Measurements from ENCODE around the gene INHBA. TPM values are rescaled to one million over a fixed set of nuclear protein-coding genes. Genes with fewer than 3 reads are reported as not detected.

The INHBA gene
- total RNA-seq, 2 donors from 2014 or later = not detected

DNA sequence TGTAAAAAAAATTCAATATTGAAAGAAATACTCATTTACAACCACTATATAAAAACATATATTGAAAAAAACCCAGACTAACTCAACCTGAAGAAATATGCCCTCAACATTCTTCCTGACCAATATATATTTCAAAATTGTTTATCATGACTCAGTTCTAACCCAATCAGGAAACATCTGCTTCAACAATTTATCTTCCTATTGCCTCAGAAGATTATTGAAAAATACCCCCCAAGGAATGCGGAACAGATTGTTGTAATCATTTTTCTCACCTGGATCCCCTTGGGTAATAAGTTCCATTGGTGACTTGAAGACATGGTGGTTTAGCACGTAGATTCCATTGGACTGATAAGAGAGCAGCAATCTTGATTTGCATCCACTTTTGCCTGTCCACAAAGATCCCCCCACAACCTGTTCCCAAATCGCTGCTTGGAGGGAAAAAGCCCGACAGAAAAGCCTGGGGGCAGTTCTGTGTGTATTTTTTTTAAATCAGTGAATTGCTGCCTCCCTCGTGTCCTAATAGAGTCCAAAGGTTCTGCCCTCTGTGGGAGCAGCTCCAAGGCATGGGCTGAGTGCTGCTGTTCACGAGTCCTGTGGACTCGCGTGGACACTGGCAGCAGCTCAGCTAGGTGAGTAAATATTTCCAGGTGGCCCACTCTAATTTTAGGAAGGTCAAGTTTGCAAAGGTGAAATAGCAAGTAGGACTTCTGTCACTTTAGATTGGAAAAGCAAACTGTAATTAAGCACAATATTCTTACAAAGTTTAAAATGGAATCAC is 5.9 kb upstream of the INHBA start:
- Histone ChIP-seq H3K27ac (ENCODE audit: low read depth, low read length) (no peak overlapping the region), H3K9me3 (ENCODE audit: control insufficient read depth, low read length) (no peaks in the 10 kb centered on the region), H3K36me3 (ENCODE audit: control insufficient read depth, insufficient read depth, low read length) (no peaks in the 10 kb centered on the region), H3K27me3 (ENCODE audit: control insufficient read depth, insufficient read depth, low read length, poor library complexity, severe bottlenecking) (peaks cover 36% of the 10 kb centered on the region), H3K4me1 (ENCODE audit: control insufficient read depth, insufficient read depth, low read length) (no peaks in the 10 kb centered on the region), H3K4me3 (ENCODE audit: low read length) (no peak overlapping the region), H3K9ac (ENCODE audit: extremely low read depth, low read length, poor library complexity, severe bottlenecking) (no peak overlapping the region)
- Mint-ChIP-seq H3K27me3 (ENCODE audit: insufficient read depth) (peaks cover 35% of the 10 kb centered on the region), H3K36me3 (ENCODE audit: low read depth) (no peaks in the 10 kb centered on the region), H3K4me1 (peaks cover 6% of the 10 kb centered on the region), H3K4me3 (no peak overlapping the region), H3K27ac (no peak overlapping the region), H3K9me3 (no peaks in the 10 kb centered on the region)
- TF ChIP-seq, protein P1, sequence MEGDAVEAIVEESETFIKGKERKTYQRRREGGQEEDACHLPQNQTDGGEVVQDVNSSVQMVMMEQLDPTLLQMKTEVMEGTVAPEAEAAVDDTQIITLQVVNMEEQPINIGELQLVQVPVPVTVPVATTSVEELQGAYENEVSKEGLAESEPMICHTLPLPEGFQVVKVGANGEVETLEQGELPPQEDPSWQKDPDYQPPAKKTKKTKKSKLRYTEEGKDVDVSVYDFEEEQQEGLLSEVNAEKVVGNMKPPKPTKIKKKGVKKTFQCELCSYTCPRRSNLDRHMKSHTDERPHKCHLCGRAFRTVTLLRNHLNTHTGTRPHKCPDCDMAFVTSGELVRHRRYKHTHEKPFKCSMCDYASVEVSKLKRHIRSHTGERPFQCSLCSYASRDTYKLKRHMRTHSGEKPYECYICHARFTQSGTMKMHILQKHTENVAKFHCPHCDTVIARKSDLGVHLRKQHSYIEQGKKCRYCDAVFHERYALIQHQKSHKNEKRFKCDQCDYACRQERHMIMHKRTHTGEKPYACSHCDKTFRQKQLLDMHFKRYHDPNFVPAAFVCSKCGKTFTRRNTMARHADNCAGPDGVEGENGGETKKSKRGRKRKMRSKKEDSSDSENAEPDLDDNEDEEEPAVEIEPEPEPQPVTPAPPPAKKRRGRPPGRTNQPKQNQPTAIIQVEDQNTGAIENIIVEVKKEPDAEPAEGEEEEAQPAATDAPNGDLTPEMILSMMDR (conservative IDR thresholded peaks at IDR 0.05) = no peak
- DNase-seq = no peak
- WGBS, 2 experiments (ENCODE audit: insufficient coverage in 1 of 2, insufficient read length in 1 of 2) = 89 to 100% methylated on average over 4 to 8 of the region's 8 CpGs

DNA sequence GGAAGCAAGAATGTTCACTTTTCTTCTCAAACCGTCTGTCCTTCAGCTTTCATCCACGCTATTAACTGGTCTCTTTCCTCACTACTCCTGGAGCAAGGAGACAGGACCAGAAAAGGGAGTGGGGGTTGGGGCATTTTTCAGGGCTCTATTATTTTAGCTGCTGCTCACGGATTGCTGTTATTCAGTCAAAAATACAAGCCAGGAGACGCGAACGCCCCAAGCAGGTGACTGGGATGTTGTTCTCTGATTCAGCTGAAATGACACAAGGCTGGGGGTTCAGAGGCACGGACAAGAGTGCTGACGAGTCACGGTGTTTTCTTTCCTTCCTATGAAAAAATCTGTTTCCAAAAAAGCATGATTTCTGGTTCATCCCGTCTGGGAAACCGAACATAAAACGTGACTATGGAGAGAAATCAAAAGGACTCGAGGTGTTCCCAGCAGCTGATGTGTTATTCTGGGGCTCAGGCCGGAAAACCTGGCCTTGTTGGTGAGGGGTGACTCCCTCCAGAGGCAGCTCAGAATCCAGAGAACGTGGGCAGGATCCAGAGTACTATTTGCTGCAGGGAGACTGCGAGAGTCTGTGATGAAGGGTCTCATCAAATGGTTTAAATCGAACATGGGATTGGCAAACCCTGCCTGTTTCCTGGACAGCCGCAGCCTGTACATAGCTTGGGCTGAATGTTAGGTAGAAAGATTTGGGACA is 3.5 kb upstream of the INHBA start:
- Histone ChIP-seq H3K27me3 (ENCODE audit: control insufficient read depth, insufficient read depth, low read length, poor library complexity, severe bottlenecking) (peaks cover 59% of the 10 kb centered on the region), H3K9me3 (ENCODE audit: control insufficient read depth, low read length) (no peaks in the 10 kb centered on the region), H3K27ac (ENCODE audit: low read depth, low read length) (no peak overlapping the region), H3K4me1 (ENCODE audit: control insufficient read depth, insufficient read depth, low read length) (no peaks in the 10 kb centered on the region), H3K4me3 (ENCODE audit: low read length) (peak overlapping the region; percentile 76), H3K9ac (ENCODE audit: extremely low read depth, low read length, poor library complexity, severe bottlenecking) (no peak overlapping the region), H3K36me3 (ENCODE audit: control insufficient read depth, insufficient read depth, low read length) (no peaks in the 10 kb centered on the region)
- H3K4me3 Mint-ChIP-seq = peak overlapping the region; percentile 44
- WGBS, 2 experiments (ENCODE audit: insufficient coverage in 1 of 2, insufficient read length in 1 of 2) = 88 to 93% methylated on average over 13 to 18 of the region's 18 CpGs
- DNase-seq = no peak
- H3K27me3 Mint-ChIP-seq (ENCODE audit: insufficient read depth) = peaks cover 57% of the 10 kb centered on the region
- no peak overlapping the region for H3K27ac Mint-ChIP-seq
- peaks cover 9% of the 10 kb centered on the region for H3K4me1 Mint-ChIP-seq
- no peaks in the 10 kb centered on the region for H3K36me3 Mint-ChIP-seq (ENCODE audit: low read depth)
- H3K9me3 Mint-ChIP-seq = no peaks in the 10 kb centered on the region
- TF ChIP-seq, protein P1 (conservative IDR thresholded peaks at IDR 0.05) = no peak

DNA sequence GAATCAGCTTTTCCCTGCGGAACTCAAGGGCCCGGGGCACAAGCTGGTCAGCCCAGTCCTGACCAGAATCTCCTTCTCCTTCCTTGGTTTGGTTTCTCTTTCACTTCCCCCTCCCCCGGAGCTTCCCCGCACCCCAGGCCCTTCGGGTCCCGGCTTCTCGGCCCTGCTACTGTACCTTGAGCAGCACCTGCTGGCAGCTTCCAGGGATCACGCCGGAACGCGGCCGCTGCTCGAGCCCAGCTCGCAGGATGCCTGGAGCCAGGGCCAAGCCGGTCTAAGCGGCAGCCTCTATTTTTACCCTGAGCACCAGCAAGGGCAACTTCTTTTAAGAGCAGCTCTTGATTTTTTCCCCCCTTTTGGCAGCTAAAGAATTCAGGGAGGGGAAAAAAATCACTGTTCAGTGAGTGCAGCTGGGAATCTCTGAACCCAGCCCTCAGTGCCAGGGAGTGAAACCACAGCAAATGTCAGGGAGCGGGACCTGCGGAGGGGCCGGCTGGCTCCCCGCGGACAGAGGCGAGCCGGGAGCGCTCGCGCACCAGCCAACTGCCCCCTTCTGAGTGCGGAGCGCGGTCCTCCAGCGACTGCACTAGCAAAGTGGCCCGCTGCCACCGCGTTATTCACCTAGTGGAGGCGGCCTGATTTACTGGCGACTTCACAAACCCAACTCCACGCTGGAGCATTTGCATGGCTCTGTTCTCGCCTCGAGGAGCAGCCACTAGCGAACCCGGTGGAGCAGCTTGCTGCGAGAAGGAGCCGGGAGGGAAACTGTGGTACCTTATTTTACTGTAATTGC is 2.4 kb upstream of the INHBA start:
- peak overlapping the region; percentile 44 for H3K4me3 Mint-ChIP-seq
- peak; percentile 97 for DNase-seq
- no peak overlapping the region for H3K9ac ChIP-seq (ENCODE audit: extremely low read depth, low read length, poor library complexity, severe bottlenecking)
- no peak overlapping the region for H3K27ac Mint-ChIP-seq
- peaks cover 14% of the 10 kb centered on the region for H3K4me1 Mint-ChIP-seq
- TF ChIP-seq, protein P1 (conservative IDR thresholded peaks at IDR 0.05) = peak; percentile 89
- H3K36me3 ChIP-seq (ENCODE audit: control insufficient read depth, insufficient read depth, low read length) = no peaks in the 10 kb centered on the region
- peaks cover 68% of the 10 kb centered on the region for H3K27me3 Mint-ChIP-seq (ENCODE audit: insufficient read depth)
- H3K4me1 ChIP-seq (ENCODE audit: control insufficient read depth, insufficient read depth, low read length) = no peaks in the 10 kb centered on the region
- peak overlapping the region; percentile 76 for H3K4me3 ChIP-seq (ENCODE audit: low read length)
- H3K9me3 Mint-ChIP-seq = no peaks in the 10 kb centered on the region
- no peaks in the 10 kb centered on the region for H3K9me3 ChIP-seq (ENCODE audit: control insufficient read depth, low read length)
- no peak overlapping the region for H3K27ac ChIP-seq (ENCODE audit: low read depth, low read length)
- WGBS, 2 experiments (ENCODE audit: insufficient coverage in 1 of 2, insufficient read length in 1 of 2) = 2 to 3% methylated on average over 21 to 42 of the region's 42 CpGs
- H3K36me3 Mint-ChIP-seq (ENCODE audit: low read depth) = no peaks in the 10 kb centered on the region
- H3K27me3 ChIP-seq (ENCODE audit: control insufficient read depth, insufficient read depth, low read length, poor library complexity, severe bottlenecking) = peaks cover 70% of the 10 kb centered on the region

Measured in endodermal cell (in vitro differentiated cells).